Stimulated activated naive CD8-positive, alpha-beta T cell treated with anti-CD3 and anti-CD28 coated beads, Interleukin-15, Interleukin-2, amounts not matched to agents 100 U/mL and 50 U/mL, for 24 hours (primary cell): ENCODE results near the gene LEMD2.

Experiments
- ATAC-seq: fragments of 150-1000 bp; cut with Tn5 transposase; one replicate; pipeline ENCODE4 v1.10.0; 2021
- DNase-seq: peaks from one replicate; pipeline ENCODE4 v3.0.0; 2021

The LEMD2 gene

DNA sequence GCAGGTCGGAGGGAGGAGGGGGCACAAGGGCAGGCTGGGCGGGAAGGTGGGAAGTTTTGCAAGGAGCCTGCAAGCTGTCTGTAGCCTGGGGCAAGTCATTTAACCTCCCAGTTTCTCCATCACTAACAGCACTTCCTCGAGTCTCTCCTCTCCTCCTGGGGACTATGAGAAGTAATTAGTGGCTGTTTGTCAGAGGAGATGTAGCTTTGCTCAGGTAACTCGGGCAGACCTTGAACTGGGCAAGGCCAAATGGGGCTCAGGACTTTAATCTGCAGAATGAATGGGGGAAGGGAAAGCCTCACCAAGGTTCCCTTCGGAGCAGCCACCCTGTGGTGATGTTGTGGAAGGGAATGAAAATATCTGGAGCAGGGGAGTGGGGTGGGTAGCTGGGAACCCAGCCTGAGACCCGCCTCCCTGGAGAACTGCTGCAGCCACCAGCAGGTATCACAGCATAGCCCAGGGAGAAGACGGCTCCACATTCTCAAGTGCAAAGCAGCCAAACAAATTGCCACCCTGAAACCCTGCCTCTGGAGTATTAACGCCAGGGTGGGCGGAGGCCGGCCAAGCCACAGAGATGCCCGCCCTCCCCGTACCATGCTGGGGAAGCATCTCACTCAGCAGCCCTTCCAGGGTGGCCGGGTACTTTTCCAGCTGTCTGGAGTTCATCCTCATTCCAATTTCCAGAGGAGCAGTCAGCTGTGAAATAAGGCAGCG, 6.1 kb upstream of the LEMD2 start:
- DNase-seq (no peak), ATAC-seq (no peak)

GRCh38 chr6:33792981-33793380, 4.1 kb upstream of the LEMD2 start:
- no peak for ATAC-seq
- DNase-seq, result no peak

DNA sequence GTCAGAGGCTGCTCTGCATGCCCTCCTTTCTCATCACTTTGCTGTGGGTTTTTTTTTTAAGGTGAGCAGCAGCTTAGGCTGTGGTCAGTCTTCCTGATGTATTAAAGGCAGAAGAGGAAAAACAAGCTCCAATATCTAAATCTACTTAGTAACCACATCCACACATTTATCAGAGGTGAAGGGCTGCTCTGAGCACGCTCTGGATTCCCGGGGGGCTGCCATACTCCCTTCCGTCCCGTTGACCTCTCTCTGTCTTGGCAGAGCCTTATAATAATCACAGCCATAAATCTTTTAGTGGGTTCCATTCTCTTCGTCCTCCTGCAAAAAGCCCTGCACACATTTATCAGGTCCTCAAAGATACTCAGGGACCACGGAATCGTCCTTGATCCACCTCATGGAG, 2.7 kb upstream of the LEMD2 start:
- ATAC-seq (no peak), DNase-seq (no peak)

DNA sequence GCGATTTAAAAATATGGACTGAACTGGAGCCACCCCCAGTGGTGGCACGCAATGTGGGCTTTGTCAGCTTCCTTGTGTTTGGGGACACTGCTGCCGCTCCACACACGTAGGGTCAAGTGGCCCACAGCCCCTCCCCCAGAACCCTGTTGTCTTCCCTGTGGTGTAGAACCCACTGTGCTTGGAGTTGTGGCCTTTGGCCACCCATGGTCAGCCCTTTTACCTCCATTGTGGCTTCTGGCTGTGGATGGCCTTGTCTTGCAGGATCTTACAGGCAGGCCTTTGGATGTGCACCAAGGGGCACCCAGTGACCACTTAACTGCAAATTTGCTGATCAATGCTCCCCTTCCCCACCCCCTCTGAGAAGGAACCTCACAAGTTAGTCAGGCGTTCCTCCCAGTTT, 2.0 kb upstream of the LEMD2 start:
- ATAC-seq, result no peak
- no peak for DNase-seq

DNA sequence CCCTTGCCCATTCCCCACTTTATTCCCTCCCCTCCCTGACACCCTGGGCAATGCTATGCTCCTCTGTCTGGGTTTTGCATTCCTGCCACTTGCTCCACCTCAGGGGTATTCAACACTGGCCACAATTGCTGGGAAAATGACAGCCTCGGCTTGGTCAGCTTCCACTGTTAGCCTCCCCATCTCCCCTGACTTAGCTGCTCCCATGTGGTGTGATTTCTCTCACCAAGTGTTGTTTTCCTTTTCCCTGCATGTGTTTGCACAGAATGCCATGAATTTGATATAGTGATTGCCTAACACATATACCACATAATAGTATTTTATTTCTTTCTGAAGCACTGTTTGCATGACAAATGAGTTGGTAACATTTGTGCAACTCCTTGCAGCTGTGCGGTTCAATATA, 1.4 kb upstream of the LEMD2 start:
- DNase-seq (no peak), ATAC-seq (no peak)

DNA sequence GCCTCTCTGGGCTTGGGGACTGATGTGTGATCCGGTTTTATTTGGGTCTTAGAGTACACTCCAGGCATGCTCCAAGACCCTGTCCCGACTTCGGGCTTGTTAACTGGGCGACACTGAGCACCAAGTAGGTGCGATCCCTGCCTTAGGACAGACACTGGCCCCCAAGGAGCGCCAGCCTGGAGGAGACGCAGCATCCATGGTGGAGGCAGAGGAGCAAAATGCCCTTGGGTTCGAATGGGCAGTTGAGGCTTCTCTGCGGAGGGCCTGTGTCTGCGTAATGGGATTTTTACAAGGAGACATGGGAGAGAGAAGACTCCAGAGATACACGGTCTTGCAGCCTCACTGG, 593 bp upstream of the LEMD2 start:
- ATAC-seq (no peak), DNase-seq (no peak)

- ATAC-seq, result peak; percentile 66
- peak; percentile 73 for DNase-seq
Measured at GRCh38 chr6:33787954-33788693, 806 bp downstream of the LEMD2 start.

GRCh38 chr6:33787346-33787953, 1.5 kb downstream of the LEMD2 start:
- no peak for DNase-seq
- ATAC-seq, result no peak

DNA sequence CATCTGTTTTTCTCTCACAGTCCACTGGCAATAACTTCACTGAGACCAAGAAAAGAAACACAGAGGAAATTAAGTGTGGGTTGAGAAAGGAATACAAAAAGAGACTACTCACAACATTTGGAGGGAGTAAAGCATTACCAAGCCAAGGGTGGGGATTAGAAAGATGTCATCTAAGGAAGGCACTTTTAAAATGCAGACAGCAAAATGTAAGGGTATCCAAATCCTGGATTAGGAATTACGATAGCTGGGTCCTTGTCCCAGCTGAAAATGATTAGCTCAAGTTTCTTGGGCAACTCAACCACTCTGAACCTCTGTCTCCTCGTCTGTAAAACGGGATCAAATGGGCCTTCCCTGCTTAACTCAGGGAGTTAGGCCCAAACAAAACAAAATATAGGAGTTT, 2.2 kb downstream of the LEMD2 start:
- DNase-seq (no peak), ATAC-seq (no peak)

DNA sequence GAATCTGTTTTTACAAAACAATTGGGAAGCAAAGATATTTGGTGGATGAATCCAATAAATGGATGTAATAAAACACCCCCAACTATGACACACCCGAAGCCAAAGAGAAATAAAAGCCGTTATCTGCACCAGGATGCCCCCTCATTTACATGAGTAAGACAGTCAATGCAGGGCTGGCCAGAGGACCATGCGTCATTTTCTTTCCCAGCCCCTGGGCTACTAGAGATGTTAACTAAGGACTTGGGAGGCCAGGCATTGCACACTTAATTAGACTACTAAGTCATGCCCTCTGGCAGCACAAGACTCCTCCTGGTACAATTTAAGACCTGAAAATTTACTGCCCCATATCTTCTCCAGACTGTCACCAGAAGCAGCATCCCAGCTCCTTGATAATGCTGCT, 3.2 kb downstream of the LEMD2 start:
- no peak for DNase-seq
- ATAC-seq, result no peak

GRCh38 chr6:33784787-33785186, 4.1 kb downstream of the LEMD2 start:
- DNase-seq (no peak), ATAC-seq (no peak)

DNA sequence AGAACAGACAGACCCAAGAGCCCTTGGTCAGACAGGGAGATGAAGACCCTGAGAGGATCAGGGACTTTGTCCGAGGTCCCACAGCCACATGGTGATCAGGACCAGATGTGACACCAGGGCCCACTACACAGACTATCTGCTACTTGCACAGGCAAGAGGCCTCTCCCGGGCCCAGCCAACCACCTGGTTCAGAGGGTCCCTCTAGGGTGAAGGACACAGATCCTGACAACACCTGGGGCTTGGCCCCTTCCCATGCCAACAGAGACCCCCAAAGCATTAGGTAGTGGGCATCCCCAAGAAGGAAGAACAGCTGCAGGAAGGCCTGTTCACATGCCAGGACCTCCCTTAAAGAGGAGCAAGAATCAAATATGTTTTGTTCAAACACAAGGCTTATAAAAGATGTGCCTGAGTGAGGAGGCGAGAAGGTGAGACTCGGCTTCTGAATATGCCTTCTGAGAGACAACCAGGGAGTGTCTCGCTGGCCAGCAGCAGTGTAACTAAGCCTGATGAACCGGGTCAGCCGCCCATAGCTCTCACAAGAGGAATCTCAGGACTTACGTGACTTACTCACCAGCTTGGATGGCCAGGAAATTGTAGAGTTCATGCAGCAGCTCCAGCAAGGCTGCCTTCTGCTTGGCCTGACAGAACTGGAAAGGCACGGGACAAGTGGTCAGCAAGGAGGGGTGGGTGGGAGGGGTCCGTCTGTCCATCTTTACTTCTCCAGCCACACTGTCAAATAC, 5.0 kb downstream of the LEMD2 start:
- no peak for DNase-seq
- ATAC-seq, result no peak

GRCh38 chr6:33782561-33782960, 6.4 kb downstream of the LEMD2 start:
- ATAC-seq, result no peak

GRCh38 chr6:33781131-33781975, 7.6 kb downstream of the LEMD2 start:
- ATAC-seq, result no peak
- no peak for DNase-seq

More at GRCh38 chr6:33782561-33782960, 6.4 kb downstream of the LEMD2 start:
- DNase-seq, result no peak

GRCh38 chr6:33779895-33780294, 9.0 kb downstream of the LEMD2 start:
- no peak for DNase-seq
- ATAC-seq, result no peak

DNA sequence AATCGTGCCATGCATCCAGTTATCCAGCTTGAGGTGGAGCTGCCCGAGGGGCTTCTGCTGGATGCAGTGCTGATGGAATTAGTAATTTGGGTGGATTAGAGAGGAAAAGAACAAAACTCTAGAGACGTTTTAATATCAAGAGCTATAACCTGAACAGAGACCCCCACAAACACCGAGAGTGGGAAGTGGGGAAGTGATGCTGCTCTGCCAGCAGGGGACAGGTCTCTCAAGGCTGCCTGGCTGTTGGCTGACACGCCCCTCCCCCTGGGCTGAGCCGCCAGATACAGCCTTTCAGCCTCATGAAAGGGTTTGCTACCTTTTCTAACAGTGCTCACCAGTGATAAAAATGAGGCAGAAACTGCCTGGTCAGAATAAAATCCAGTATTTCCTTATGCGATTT, 9.6 kb downstream of the LEMD2 start:
- no peak for DNase-seq
- ATAC-seq, result no peak

DNA sequence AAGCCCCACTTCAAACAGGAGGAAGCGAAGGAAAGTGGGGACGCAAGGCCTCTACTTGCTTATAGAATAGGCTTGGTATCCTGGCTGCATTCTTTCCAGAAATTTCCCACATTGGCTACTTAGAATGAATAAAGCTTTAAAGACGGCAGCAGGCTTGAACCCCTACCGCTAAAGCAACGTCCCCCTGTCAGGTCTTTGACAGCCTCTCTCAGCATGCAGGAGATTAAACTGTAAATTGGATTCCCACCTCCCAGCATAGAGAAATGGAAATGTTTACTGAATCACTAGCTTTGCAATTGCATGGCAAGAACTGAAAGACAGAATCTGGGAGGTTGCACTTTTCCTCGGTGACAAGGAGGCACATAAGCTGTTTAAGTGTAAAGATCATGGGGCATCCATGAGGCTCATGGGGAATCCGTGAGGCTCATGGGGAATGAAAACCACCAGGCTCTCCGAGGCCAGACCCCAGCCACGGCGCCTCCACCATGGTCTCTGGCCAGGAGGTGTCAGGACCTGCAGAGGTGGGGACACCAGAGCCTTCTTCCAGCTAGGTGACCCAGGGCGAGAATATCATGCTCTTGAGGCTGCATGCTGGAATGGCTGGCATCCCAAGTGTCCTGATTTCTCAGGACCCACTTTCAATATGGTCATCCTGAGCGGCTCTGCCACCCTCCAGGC, 10.3 kb downstream of the LEMD2 start:
- ATAC-seq (no peak), DNase-seq (no peak)

DNA sequence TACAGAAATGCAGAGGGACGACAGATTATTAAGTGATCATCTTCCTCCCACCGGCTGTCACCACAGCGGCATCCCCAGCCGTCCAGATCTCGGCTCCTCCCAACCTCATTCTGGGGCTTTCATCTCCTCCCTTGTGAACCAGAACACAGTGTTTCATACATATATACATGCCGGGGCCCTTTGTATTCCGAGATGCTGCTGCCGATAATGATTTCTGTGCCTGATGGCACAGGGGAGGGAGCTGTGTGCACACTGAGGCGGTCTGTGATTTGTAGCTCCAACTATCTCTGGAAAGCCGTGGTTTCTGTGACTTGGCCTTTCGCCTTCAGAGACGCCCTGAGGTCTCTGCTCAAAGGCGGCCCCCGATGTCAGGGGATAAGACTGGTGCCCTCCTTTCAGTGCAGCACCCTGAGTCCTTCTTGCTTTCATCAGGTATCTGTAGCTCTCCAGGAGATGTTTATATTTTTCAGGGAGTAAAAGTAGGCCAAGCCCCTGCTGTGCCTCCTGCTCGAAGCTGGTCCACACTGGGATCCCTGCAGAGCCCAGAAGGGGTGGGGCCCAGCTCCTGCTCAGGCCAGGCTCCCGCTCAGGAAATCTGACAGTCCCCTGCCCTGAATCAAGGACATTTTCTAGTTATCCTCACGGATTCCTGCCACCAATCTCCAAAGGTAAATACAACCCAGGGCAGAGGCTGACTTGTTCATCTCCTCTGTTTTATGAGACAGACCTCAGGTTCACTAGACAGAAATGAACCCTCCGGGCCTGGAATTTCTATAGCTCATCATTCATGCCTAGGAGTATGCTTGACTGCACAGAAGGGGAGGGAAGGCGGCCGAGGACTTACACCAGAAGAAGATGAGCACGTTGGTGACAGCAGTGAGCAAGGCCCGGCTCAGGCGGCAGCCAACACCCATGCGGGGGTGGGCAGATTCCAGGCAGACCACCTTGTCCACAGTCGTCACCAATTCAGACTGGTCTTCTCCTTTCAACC, 11.2 kb downstream of the LEMD2 start:
- no peak for ATAC-seq
- DNase-seq, result no peak

- ATAC-seq, result no peak
- no peak for DNase-seq
Measured at GRCh38 chr6:33776764-33777163, 12.2 kb downstream of the LEMD2 start.

DNA sequence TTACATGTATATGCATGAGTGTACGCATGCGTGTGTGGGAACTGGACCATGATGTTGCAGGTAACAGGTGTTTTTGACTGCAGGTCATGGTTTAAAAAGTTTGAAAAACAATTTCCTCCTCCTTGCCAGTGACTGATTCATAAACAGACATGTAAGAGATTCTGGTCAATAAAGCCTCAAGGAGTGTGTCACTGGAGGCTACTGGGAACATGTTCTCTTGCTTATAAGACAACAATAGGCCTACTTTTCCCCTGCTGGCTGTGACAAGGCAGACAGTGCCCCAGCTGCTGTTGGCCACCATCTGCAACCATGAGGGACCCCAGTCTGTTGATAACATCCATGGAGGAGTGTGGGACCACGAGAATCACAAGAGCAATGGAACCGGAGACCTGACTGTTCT, 12.7 kb downstream of the LEMD2 start:
- ATAC-seq (no peak), DNase-seq (no peak)
